C4-2B (cell line): ENCODE results near the gene LTBP2.

ENCODE experiments used
- CTCF ChIP-seq: fragments of 450-650 bp; conservative IDR thresholded peaks from 2 replicates; pipeline ENCODE4 v1.5.1; 2017; ENCODE audit warnings: mild to moderate bottlenecking
- ZFX ChIP-seq: fragments of 450-650 bp; IDR thresholded peaks from 2 replicates; pipeline ENCODE4 v1.6.1; 2017

- TF ChIP-seq CTCF (no peak), ZFX (no peak)
Observed at GRCh38 chr14:74655599-74656395, 43.8 kb upstream of the LTBP2 start.
